ENCODE results near the gene FRYL. TPM values are rescaled to one million over a fixed set of nuclear protein-coding genes. Genes with fewer than 3 reads are reported as not detected.

Gene FRYL
- total RNA-seq, 1 donor from 2014 or later: 60.7 TPM

GRCh38 chr4:48575964-48576363 is 204.1 kb downstream of the FRYL start:
- no peak for FAIRE-seq
- DNase-seq (ENCODE audit: low spot score in 2 of 2): no peak

GRCh38 chr4:48571471-48571870 is 208.6 kb downstream of the FRYL start:
- FAIRE-seq (no peak), DNase-seq (ENCODE audit: low spot score in 2 of 2) (no peak)

DNA sequence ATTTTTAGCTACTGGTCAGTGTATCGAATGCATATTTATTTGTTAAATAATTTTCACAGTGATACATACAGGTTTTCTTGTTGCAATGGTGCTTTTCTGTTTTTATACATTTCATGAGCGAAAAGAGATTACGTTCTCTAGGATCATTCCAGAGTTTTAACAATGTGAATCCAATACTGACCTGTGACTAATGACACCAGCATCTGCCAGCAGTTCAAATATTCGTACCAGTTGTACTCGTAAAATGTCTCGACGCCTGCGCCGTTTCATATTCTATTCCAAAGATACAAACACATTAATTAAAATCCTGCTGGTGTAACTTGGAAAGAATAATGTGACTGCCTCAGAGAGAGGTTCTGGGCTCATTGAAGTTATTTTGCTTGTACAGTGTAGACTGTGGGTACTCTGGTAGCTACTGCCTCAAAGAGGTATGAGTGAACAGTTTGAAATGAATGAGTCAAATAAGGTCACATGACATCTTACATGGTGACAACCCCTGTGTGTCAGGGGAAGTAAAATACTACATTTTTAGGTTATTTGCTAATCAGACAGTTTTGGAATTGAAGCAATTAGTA is 209.3 kb downstream of the FRYL start:
- no peak for FAIRE-seq
- no peak for DNase-seq (ENCODE audit: low spot score in 2 of 2)

GRCh38 chr4:48566034-48566384 is 214.1 kb downstream of the FRYL start:
- DNase-seq (ENCODE audit: low spot score in 2 of 2) (no peak), FAIRE-seq (no peak)

DNA sequence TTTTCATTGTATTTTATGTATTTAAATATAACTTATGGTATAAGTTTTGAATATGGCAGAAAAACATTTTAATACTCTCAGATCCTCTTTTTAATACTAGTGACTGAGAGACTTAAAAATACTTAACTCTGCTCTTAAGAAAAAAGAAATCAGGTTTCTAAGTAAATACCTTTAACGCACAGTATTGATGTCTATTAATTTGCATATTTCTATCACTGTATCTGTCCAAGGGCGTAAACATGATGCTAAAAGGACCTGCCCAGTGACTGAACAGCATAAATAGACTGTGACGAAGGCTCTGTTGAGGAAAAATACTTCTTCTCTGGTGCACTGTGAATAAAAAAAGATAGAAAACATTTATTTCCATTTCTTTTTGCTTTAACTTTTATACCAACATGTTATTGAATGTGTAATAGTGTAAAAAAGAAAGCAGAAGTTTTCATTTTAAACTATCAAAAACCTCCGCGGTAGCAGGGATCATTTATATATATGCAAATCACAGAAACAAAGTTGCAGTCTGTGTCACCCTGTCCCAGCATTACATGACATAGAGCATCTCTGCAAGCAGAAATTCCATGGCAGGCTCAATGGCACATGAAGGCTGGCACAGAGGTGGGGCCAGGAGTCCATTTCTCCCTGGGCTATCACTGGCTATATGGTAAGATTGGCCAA is 214.6 kb downstream of the FRYL start:
- FAIRE-seq (peak; percentile 70), DNase-seq (ENCODE audit: low spot score in 2 of 2) (no peak)

DNA sequence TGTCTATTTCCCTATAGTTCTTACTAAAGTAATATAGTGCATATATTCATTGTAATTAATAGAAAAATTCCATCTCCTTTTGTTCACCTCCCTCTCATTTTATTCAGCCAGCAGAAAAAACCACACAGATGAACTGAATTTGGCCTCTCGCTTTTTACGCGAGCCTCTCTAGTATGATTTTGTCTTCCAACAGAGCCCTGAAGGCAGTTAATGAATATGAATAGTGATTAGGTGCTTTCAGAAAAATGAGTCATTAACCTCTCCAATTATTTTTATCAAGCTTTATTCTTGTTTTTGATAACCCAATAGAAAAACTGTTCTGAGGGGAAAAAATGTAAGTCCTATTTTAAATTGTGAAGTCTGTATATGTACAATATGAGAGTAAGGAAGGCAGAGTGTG is 215.9 kb downstream of the FRYL start:
- FAIRE-seq (no peak), DNase-seq (ENCODE audit: low spot score in 2 of 2) (no peak)

DNA sequence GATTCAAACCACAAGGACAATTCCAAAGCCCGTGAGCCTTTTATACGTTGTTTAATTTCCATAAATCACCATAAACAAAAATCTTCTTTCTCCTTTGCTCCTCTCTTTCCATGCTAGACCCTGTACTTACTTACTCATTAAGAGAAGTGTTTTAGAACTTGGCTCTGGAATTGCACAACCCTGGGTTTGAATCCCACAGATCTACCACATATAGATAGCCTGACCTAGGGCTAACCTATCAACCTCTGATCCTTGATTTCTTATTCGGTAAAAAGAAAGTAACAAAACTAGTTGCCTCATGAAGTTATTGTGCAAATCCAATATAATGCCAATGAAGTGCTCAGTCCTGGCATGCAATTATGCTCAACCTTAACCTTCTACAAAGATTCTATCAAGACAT is 221.3 kb downstream of the FRYL start:
- DNase-seq (ENCODE audit: low spot score in 2 of 2) (no peak), FAIRE-seq (no peak)

GRCh38 chr4:48558026-48558425 is 222.1 kb downstream of the FRYL start:
- no peak for DNase-seq (ENCODE audit: low spot score in 2 of 2)
- no peak for FAIRE-seq

GRCh38 chr4:48557478-48557877 is 222.6 kb downstream of the FRYL start:
- no peak for DNase-seq (ENCODE audit: low spot score in 2 of 2)
- FAIRE-seq: no peak

- FAIRE-seq (no peak), DNase-seq (ENCODE audit: low spot score in 2 of 2) (no peak)
Measured at GRCh38 chr4:48556268-48556667, 223.8 kb downstream of the FRYL start.

GRCh38 chr4:48554606-48555005 is 225.5 kb downstream of the FRYL start:
- DNase-seq (ENCODE audit: low spot score in 2 of 2) (no peak), FAIRE-seq (no peak)

DNA sequence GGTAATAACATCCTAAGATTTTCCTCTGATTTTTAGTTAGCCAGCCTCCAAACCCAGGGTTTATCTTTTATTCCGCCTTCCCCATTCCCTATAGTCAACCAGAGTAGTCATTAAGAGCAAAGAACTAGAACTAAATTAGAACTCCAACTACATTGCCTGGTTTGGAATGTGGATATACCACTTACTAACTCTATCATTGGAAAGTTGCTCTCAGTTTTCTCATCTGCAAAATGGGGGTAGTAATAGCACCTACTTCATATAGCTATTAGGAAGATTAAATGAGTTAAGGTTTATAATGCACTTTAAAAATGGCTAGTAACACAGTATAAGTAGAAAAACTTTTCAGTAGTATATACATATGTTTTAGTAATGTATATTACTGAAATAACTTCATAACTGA is 226.4 kb downstream of the FRYL start:
- FAIRE-seq (no peak), DNase-seq (ENCODE audit: low spot score in 2 of 2) (no peak)

- FAIRE-seq: no peak
- DNase-seq (ENCODE audit: low spot score in 2 of 2): no peak
Measured at GRCh38 chr4:48546336-48546735, 233.7 kb downstream of the FRYL start.

- no peak for DNase-seq (ENCODE audit: low spot score in 2 of 2)
- FAIRE-seq: no peak
Measured at GRCh38 chr4:48543796-48544195, 236.3 kb downstream of the FRYL start.

DNA sequence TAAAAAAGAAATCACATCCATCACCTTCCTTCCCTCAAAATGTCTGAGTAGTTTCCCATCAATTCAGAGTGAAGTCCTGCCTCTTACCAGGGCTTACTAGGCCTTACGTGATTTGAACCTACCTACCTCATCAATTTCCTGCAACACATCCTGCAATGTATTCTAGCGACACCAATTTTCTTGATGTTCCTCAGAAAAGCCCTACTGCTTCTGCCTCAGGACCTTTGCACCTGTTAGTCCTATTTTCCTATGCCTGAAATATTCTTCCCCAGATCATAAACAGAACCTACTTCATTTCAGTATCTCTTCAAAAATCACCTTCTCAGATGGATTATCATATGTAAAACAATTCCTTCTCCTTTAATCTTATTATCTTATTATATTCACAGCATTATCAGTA is 237.2 kb downstream of the FRYL start:
- DNase-seq (ENCODE audit: low spot score in 2 of 2): no peak
- FAIRE-seq: no peak

DNA sequence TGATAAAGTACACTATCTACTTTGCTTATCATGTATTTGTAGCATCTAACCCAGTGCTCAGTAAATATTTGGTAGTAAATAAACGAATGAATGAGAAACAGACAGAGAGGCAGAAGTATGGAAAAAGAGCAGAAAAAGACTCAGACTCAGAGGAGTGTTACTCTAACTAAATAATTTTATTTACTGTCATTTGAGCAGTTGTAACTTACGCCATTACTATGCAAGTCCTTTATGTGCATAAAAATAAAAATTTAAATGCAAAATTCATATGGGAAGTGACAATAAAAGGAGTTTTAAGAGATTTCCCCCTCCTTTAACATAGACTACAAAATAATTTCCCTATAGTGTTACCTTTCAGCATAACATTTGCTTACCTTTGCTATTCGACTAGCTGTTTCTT is 240.5 kb downstream of the FRYL start:
- DNase-seq (ENCODE audit: low spot score in 2 of 2) (no peak), FAIRE-seq (no peak)

GRCh38 chr4:48538358-48538757 is 241.7 kb downstream of the FRYL start:
- DNase-seq (ENCODE audit: low spot score in 2 of 2): no peak
- FAIRE-seq: no peak

DNA sequence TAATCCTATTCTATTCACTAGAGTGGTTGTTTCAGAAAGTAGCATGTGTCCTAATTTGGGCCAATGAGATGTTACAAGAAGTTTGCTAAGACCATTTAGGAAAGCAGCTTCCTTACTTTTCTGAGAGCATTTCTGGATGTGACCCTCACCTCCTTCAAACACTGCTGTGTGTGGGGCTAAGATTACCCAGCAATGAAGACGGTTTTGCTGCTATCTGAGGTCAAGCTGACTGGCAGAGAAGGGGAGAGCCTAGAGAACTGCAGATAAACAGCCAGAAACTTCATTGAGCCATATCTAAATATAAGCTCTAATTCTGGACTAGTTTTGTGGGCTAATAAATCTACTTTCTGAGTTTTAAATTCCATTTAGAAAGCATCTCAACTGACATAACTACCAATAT is 253.7 kb downstream of the FRYL start:
- FAIRE-seq: no peak
- no peak for DNase-seq (ENCODE audit: low spot score in 2 of 2)

DNA sequence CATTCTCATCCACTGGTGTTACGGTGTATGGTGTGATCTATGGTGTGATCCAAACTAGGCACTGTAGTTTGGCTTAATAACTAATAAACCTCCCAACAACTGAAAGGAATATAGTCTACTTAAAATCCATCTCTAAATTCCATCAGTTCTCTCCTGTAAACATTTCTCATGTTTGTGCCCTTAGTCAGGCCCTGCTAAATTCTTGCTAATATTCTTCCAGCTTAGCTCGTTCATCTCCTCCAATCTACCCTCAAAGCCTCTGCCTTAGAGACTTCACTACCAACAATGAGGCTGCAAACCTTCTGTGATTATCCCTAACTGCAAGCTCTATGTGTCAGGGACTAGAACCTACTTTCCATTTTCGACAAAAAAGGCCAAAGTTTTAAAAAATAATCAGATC is 261.9 kb downstream of the FRYL start:
- FAIRE-seq (no peak), DNase-seq (ENCODE audit: low spot score in 2 of 2) (no peak)

GRCh38 chr4:48509543-48509942 is 270.5 kb downstream of the FRYL start:
- no peak for FAIRE-seq
- no peak for DNase-seq (ENCODE audit: low spot score in 2 of 2)

DNA sequence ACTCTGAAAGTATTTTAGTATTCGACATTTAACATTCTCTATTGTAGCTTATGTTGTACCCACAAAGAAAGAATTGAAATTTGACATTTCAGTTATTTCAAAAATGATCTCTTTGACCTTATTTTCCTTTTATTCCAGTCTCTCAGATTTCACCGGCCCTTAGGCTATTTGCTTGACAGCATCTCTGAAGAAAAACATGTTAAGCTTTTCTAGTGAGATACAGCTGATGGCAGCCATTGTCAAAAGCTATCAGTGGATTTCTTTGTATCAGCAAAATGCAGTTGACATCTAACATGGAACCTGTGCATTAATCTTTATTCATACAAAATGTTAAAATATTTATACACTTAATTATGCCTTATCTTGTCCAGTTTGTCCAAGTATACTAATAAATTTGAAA is 273.4 kb downstream of the FRYL start:
- DNase-seq (ENCODE audit: low spot score in 2 of 2): no peak
- FAIRE-seq: no peak

- DNase-seq (ENCODE audit: low spot score in 2 of 2) (no peak), FAIRE-seq (no peak)
Measured at GRCh38 chr4:48504352-48504751, 275.7 kb downstream of the FRYL start.

- DNase-seq (ENCODE audit: low spot score in 2 of 2): no peak
- FAIRE-seq: no peak
Measured at GRCh38 chr4:48504026-48504330, 276.1 kb downstream of the FRYL start.
